ENCODE measurements around the gene COPB1. TPM values are rescaled to one million over a fixed set of nuclear protein-coding genes. Genes with fewer than 3 reads are reported as not detected.

COPB1 gene
- total RNA-seq, 4 donors from 2014 or later = 60.9 to 118 (median 102) TPM

GRCh38 chr11:14417617-14418374 lies 81.8 kb downstream of the COPB1 start:
- no peak for DNase-seq
- WGBS, 2 donors = 72 to 74% methylated on average over 4 of the region's 4 CpGs

DNA sequence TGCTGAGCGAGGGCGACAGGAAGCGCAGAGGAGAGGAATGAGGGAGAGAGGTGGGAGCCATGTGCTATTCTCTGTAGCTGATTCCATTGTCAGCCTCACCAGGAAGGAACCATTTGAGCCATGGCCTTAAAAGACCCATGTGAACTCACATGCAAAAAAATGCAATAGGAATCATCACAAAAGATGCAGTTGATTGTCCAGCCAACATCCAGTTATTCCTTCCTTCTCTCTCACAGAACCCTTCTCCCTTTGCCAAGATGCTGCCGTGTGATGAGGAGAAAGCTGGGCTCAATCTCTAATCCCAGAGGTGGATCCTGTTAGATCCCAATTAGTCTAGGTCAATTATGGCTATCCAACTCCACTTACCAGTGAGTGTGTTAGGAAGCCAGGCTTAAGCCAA lies 82.4 kb downstream of the COPB1 start:
- H3K36me3 ChIP-seq = no peaks in the 10 kb centered on the region
- 76 to 89% methylated on average over 4 of the region's 4 CpGs for WGBS, 2 donors
- peaks cover 4 to 25% (median 14%) of the 10 kb centered on the region in 3 donors for H3K4me1 ChIP-seq
- H3K9me3 ChIP-seq = no peaks in the 10 kb centered on the region
- intact Hi-C loops (cut with DNase I) = loop anchor here (10.0 kb wide), 1 partner anchor 112 kb away; no protein-coding TSS in a partner anchor
- H3K27me3 ChIP-seq = no peaks in the 10 kb centered on the region
- H3K27ac ChIP-seq = peak overlapping the region in 3 of 4 donors; percentile 3 to 39 (median 30)
- no peak for TF ChIP-seq POLR2A (IDR thresholded peaks at IDR 0.05)
- H3K4me3 ChIP-seq = no peak overlapping the region
- DNase-seq = no peak

More at GRCh38 chr11:14417617-14418374, 81.8 kb downstream of the COPB1 start:
- Histone ChIP-seq H3K36me3 (no peaks in the 10 kb centered on the region), H3K9me3 (no peaks in the 10 kb centered on the region), H3K27me3 (no peaks in the 10 kb centered on the region), H3K4me3 (no peak overlapping the region), H3K27ac (peak overlapping the region in 3 of 4 donors; percentile 3 to 39 (median 30)), H3K4me1 (peaks cover 8 to 28% (median 13%) of the 10 kb centered on the region in 3 donors)
- no peak for TF ChIP-seq POLR2A (IDR thresholded peaks at IDR 0.05)
- TF ChIP-seq, protein P1, sequence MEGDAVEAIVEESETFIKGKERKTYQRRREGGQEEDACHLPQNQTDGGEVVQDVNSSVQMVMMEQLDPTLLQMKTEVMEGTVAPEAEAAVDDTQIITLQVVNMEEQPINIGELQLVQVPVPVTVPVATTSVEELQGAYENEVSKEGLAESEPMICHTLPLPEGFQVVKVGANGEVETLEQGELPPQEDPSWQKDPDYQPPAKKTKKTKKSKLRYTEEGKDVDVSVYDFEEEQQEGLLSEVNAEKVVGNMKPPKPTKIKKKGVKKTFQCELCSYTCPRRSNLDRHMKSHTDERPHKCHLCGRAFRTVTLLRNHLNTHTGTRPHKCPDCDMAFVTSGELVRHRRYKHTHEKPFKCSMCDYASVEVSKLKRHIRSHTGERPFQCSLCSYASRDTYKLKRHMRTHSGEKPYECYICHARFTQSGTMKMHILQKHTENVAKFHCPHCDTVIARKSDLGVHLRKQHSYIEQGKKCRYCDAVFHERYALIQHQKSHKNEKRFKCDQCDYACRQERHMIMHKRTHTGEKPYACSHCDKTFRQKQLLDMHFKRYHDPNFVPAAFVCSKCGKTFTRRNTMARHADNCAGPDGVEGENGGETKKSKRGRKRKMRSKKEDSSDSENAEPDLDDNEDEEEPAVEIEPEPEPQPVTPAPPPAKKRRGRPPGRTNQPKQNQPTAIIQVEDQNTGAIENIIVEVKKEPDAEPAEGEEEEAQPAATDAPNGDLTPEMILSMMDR (IDR thresholded peaks at IDR 0.05) = no peak
- intact Hi-C loops (cut with DNase I) = loop anchor here (10.0 kb wide), 1 partner anchor 113 kb away; no protein-coding TSS in a partner anchor

- TF ChIP-seq, protein P1 (IDR thresholded peaks at IDR 0.05) = no peak
- TF ChIP-seq POLR2A (IDR thresholded peaks at IDR 0.05) = no peak
- intact Hi-C loops (cut with DNase I) = loop anchor here (10.0 kb wide), 1 partner anchor 110 kb away; no protein-coding TSS in a partner anchor
- no peak overlapping the region for H3K4me3 ChIP-seq
- no peaks in the 10 kb centered on the region for H3K27me3 ChIP-seq
- WGBS, 2 donors = 46 to 57% methylated on average over 7 of the region's 7 CpGs
- H3K4me1 ChIP-seq = peaks cover 0 to 39% (median 17%) of the 10 kb centered on the region in 3 donors
- H3K9me3 ChIP-seq = no peaks in the 10 kb centered on the region
- H3K27ac ChIP-seq = peak overlapping the region in 1 of 4 donors; percentile 7
- H3K36me3 ChIP-seq = no peaks in the 10 kb centered on the region
- DNase-seq = no peak
Observed at GRCh38 chr11:14414470-14415461, 84.8 kb downstream of the COPB1 start.

DNA sequence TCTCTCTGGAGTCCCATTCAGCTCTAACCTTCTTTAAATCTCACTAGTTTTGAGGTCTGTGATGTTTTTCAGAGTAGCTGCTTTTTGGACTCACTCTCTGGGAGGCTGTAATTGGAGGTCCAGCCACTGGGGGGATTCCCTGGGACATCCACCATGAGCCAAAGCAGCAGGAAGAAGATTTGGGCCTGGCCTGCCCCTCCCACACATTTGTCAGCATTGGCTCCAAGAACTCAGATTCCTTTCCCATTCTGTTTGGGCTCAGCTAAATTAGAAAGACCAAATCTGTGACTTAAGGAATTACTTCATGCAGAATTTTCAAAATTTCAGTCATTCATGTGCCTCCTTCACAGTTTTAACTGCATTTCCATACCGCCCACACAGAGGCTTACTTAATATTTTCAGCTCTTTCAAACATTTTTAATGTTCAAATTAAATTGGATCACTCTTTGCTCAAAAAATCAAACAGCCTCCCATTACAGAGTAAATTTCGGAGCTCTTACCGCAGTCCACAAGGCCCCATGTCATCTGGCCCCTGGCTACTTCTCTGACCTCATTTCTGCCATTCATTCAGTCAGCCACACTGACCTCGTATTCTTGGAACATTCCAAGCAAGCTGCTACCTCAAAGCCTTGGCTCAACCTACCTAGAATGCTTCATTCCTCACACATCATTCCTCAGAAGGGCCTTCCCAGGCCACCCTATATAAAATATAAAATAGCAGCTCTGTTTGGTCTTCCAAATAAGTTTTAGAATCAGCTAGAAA lies 86.1 kb downstream of the COPB1 start:
- Histone ChIP-seq H3K27ac (peak overlapping the region in 3 of 4 donors; percentile 22 to 42 (median 40)), H3K36me3 (no peaks in the 10 kb centered on the region), H3K4me3 (no peak overlapping the region), H3K9me3 (no peaks in the 10 kb centered on the region), H3K27me3 (no peaks in the 10 kb centered on the region), H3K4me1 (peaks cover 0 to 40% (median 17%) of the 10 kb centered on the region in 3 donors)
- DNase-seq = no peak
- TF ChIP-seq POLR2A (IDR thresholded peaks at IDR 0.05) = no peak
- TF ChIP-seq, protein P1 (IDR thresholded peaks at IDR 0.05) = peak in 2 of 6 experiments; percentile 13 to 27
- intact Hi-C loops (cut with DNase I) = loop anchor here (10.0 kb wide), 1 partner anchor 109 kb away; no protein-coding TSS in a partner anchor
- WGBS, 2 donors = 70 to 86% methylated on average over 4 of the region's 4 CpGs

DNA sequence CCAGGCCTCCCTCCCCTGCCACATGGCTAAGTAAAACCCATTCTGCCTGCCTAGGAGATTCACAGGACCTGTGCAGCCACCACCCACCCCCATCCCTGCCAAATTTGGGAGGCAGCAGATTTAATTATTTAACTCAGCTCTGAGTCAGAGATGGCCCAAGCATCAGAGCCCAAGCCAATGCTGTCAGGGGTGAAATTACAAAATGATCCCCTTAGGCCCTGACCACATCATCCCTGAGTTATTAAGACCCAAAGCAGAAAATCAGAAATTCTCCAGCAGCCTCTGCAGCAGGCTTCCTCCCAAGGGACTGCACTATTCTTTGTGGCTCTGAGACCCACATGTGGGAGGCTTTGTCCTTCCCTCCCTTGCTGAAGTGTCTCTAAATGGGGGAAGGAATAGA lies 87.8 kb downstream of the COPB1 start:
- Histone ChIP-seq H3K27ac (peak overlapping the region in 2 of 4 donors; percentile 30 to 60), H3K4me3 (no peak overlapping the region), H3K9me3 (no peaks in the 10 kb centered on the region), H3K36me3 (no peaks in the 10 kb centered on the region), H3K27me3 (no peaks in the 10 kb centered on the region), H3K4me1 (peaks cover 0 to 33% (median 13%) of the 10 kb centered on the region in 3 donors)
- TF ChIP-seq, protein P1 (IDR thresholded peaks at IDR 0.05) = no peak
- TF ChIP-seq POLR2A (IDR thresholded peaks at IDR 0.05) = no peak
- intact Hi-C loops (cut with DNase I) = loop anchor here (10.0 kb wide), 1 partner anchor 107 kb away; no protein-coding TSS in a partner anchor
- no peak for DNase-seq
